ENCODE data around the gene PHYHIPL. TPM values are rescaled to one million over a fixed set of nuclear protein-coding genes. Genes with fewer than 3 reads are reported as not detected.
A peak's percentile ranks its signal among the peaks of the same experiment; 100 is the strongest.

PHYHIPL gene
- total and polyA plus RNA-seq, 12 donors, result 0.03 TPM; not detected in 11

DNA sequence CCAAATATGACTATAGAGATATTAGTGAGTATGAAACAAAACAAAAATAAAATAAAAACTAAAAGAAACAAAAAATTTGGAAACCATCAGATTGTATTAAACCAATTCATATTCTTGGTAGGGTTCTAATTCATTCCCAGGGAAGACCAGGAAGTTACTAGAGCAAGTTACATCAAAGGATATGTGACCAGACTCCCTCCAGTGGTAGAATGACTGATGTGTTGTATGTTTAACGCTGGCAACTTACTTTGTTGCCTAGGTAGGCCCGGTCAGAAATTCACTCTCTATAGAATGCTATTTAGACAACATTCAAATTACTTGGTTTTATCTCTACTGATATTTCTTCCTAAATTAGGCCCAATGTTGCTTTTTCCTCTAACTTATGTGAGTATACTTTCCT is 5.2 kb downstream of the PHYHIPL start:
- Histone ChIP-seq H3K27me3 (peaks cover 0 to 29% (median 27%) of the 10 kb centered on the region in 7 donors), H3K4me1 (peaks cover 0 to 10% (median 5%) of the 10 kb centered on the region in 9 donors), H3K36me3 (no peaks in the 10 kb centered on the region), H3K27ac (no peak overlapping the region), H3K9me3 (peaks cover 0 to 4% (median 0%) of the 10 kb centered on the region in 11 donors), H3K4me3 (no peak overlapping the region)
- WGBS, 2 donors, result 10 to 14% methylated on average over 2 of the region's 2 CpGs
- intact Hi-C loops (cut with DNase I), result loop anchor here (1.0 to 10.0 kb wide), 6 partner anchors 224 to 399 kb away; no protein-coding TSS in a partner anchor
- TF ChIP-seq, protein P1, sequence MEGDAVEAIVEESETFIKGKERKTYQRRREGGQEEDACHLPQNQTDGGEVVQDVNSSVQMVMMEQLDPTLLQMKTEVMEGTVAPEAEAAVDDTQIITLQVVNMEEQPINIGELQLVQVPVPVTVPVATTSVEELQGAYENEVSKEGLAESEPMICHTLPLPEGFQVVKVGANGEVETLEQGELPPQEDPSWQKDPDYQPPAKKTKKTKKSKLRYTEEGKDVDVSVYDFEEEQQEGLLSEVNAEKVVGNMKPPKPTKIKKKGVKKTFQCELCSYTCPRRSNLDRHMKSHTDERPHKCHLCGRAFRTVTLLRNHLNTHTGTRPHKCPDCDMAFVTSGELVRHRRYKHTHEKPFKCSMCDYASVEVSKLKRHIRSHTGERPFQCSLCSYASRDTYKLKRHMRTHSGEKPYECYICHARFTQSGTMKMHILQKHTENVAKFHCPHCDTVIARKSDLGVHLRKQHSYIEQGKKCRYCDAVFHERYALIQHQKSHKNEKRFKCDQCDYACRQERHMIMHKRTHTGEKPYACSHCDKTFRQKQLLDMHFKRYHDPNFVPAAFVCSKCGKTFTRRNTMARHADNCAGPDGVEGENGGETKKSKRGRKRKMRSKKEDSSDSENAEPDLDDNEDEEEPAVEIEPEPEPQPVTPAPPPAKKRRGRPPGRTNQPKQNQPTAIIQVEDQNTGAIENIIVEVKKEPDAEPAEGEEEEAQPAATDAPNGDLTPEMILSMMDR (IDR thresholded peaks at IDR 0.05), result peak; percentile 33 to 74 (median 62)
- ATAC-seq (peak in 5 of 8 donors; percentile 67 to 78 (median 67)), DNase-seq (peak in 1 of 2 donors; percentile 22)

DNA sequence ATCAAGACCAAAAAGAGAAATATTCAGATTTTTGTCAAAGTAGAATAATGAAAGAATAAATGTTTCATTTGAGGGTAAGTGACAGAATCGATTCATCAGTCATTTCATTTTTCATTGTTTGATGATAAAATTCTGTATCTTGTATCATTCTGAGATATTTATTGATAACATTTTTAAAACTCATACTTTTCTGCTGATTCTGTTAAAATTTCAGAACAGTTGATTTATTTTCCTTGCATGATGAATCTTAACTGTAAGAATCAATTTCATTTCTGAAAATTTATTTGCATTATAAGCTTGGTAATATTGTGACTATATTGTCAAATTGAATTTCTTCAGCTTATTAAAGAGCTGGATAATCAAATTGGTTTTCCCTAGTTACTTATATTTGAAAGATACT is 13.9 kb downstream of the PHYHIPL start:
- DNase-seq, result no peak
- no peak for ATAC-seq
- intact Hi-C loops (cut with DNase I), result loop anchor here in 1 of 10 donors (10.0 kb wide), 1 partner anchor 416 kb away; no protein-coding TSS in a partner anchor
- TF ChIP-seq, protein P1 (IDR thresholded peaks at IDR 0.05), result no peak
- Histone ChIP-seq H3K9me3 (peaks cover 0 to 4% (median 0%) of the 10 kb centered on the region in 11 donors), H3K27ac (no peak overlapping the region), H3K4me3 (no peak overlapping the region), H3K4me1 (no peaks in the 10 kb centered on the region), H3K27me3 (no peaks in the 10 kb centered on the region), H3K36me3 (no peaks in the 10 kb centered on the region)
- 76 to 86% methylated on average over 1 of the region's 1 CpG for WGBS, 2 donors

DNA sequence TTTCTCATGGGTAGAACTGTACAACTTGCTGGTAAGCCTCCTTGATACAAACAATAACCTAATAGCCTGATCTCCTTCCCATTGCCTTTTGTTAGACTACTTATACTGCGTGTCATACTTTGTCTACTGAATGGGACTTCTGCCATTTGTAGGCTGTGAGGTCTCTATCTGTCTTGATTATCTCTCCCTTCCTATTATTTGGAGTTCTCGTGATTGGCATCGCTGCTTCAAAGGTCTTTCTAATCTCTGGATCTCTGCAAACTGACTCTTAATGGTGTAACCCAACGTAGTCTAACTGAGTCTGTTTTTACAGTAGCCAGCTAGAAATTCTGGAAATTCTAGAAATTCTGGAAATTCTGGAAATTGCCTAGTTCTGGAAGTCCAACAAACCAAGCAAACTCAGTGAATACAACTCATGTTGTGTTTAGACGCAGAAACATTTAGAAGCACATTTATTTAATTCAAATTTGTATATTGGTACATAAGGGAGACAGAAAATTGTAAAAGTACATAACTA is 29.8 kb downstream of the PHYHIPL start:
- no peaks in the 10 kb centered on the region for H3K4me1 ChIP-seq
- no peak overlapping the region for H3K4me3 ChIP-seq
- no peak overlapping the region for H3K27ac ChIP-seq
- intact Hi-C loops (cut with DNase I), result no loop called here
- peaks cover 0 to 13% (median 0%) of the 10 kb centered on the region in 11 donors for H3K9me3 ChIP-seq
- whole genome bisulfite sequencing, 2 donors, result 81 to 82% methylated on average over 5 of the region's 5 CpGs
- no peak for ATAC-seq
- TF ChIP-seq, protein P1 (IDR thresholded peaks at IDR 0.05), result no peak
- no peak for DNase-seq
- no peaks in the 10 kb centered on the region for H3K27me3 ChIP-seq
- H3K36me3 ChIP-seq, result no peaks in the 10 kb centered on the region

DNA sequence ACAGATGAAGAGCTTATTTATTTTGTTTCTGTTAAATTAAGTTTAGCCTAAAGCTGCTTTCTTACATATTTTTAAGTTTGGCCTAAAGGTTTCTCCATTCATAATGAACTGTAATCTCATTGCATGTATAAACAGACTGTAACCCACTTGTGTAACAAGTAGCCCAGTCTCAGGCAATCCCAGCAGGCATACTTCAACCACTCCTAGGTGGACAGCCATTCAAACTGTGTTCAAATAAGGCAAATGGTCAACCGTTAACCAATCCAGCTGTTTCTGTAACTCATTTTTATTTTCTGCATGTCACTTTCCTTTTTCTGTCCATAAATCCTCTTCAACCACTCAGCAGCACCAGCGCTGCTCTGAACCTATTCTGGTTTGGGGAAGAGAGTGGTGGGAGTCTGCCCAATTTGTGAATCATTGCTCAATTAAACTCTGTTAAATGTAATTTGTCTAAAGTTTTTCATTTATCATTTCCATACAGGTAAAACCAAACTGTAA is 35.9 kb downstream of the PHYHIPL start:
- Histone ChIP-seq H3K27ac (no peak overlapping the region), H3K4me1 (no peaks in the 10 kb centered on the region), H3K27me3 (no peaks in the 10 kb centered on the region), H3K36me3 (no peaks in the 10 kb centered on the region), H3K4me3 (no peak overlapping the region), H3K9me3 (peaks cover 0 to 13% (median 0%) of the 10 kb centered on the region in 11 donors)
- intact Hi-C loops (cut with DNase I), result no loop called here
- TF ChIP-seq, protein P1 (IDR thresholded peaks at IDR 0.05), result no peak
- DNase-seq, result no peak
- 88 to 94% methylated on average over 2 of the region's 2 CpGs for WGBS, 2 donors
- no peak for ATAC-seq

All from heart right ventricle (tissue), 16 donors.